GM21381 (cell line): Measurements from ENCODE around the gene OR7D4.
"Not testable (repeated sequence)": the region's sequence is repeated elsewhere in the genome, so short reads cannot be mapped to it uniquely, and the experiment has no call there.

ENCODE experiments used
- ATAC-seq: cut with Tn5 transposase; IDR thresholded peaks from one replicate; pipeline ENCODE4 v1.9.1; 2021; ENCODE audit warnings: mild to moderate bottlenecking, moderate library complexity; ENCODE audit not compliant: unreplicated experiment

The OR7D4 gene

GRCh38 chr19:9219489-9219888, at the start of gene OR7D4:
Gene OR7D4, minus strand, starts transcription at chr19:9219589. Its CDS starts 4,752 bp downstream, at chr19:9214837.
- no peak for ATAC-seq

DNA sequence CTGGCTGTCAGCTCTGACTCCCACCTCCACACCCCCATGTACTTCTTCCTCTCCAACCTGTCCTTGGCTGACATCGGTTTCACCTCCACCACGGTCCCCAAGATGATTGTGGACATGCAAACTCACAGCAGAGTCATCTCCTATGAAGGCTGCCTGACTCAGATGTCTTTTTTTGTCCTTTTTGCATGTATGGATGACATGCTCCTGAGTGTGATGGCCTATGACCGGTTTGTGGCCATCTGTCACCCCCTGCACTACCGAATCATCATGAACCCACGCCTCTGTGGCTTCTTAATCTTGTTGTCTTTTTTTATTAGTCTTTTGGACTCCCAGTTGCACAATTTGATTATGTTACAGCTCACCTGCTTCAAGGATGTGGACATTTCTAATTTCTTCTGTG, 31.8 kb upstream of the OR7D4 start:
- no peak for ATAC-seq

GRCh38 chr19:9250630-9251029, 31.2 kb upstream of the OR7D4 start, which contains the start of gene OR7E24:
Gene OR7E24, plus strand, starts transcription at chr19:9250930. Its CDS starts 114 bp downstream, at chr19:9251044.
- no peak for ATAC-seq

GRCh38 chr19:9205501-9206113, 13.8 kb downstream of the OR7D4 start:
- ATAC-seq = no peak

DNA sequence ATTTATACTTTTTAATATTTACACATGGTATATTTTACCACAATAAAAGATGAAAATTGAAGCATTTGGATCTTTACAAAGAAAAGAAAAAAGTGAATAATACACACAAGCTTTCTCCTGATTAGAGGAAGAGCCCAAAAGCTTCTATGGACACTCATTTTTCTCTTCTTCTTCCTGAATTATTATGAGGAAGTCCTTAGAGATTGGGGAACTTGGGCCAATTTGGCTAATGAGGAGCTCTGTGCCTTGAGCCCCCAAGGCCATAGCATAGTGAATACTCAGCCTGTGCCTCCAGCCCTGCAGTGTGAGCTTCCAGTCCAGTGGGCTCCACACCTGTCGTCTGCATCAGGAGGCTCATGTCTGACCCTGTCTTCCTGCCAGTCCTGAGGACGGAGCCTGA, 21.3 kb downstream of the OR7D4 start:
- ATAC-seq = not testable (repeated sequence)

GRCh38 chr19:9189535-9189934, 29.9 kb downstream of the OR7D4 start:
- no peak for ATAC-seq

GRCh38 chr19:9187191-9187590, 32.2 kb downstream of the OR7D4 start:
- no peak for ATAC-seq

DNA sequence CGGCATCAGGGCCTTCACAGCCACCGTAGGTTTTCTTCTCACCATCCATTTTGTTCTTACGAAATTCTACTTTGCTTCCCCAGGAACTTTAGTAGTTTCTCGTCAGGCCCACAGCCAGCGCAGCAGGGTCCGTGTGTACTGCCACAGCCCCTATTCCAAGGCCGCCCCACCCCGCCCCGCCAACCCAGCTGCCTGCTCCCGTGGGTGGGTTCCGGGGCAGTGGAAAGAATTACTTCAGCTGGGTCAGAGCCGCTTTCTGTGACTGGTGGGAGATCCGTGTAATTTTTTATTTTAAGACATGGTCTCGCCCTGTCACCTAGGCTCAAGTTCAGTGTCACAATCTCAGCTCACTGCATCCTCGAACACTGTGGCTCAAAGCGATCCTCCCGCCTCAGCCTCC, 36.4 kb downstream of the OR7D4 start:
- ATAC-seq = no peak

GRCh38 chr19:9178901-9179300, 40.5 kb downstream of the OR7D4 start, which contains the start of gene OR7D2:
Gene OR7D2, plus strand, starts transcription at chr19:9178979. Its CDS starts 6,803 bp downstream, at chr19:9185782.
- ATAC-seq = no peak

DNA sequence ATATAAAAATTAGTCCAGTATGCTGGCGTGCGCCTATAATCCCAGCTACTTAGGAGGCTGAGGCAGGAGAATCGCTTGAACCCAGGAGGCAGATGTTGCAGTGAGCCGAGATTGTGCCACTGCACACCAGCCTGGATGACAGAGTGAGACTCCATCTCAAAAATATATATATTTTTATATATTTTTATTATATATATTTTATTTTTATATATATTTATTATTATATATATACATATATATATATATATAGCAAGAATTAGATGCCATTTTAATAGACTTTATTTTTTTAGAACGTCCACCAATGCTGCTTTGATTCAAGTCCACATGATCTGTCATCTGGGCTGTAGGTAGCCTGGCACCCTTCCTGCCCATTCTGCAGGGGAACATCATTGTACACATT, 44.1 kb downstream of the OR7D4 start:
- no peak for ATAC-seq

DNA sequence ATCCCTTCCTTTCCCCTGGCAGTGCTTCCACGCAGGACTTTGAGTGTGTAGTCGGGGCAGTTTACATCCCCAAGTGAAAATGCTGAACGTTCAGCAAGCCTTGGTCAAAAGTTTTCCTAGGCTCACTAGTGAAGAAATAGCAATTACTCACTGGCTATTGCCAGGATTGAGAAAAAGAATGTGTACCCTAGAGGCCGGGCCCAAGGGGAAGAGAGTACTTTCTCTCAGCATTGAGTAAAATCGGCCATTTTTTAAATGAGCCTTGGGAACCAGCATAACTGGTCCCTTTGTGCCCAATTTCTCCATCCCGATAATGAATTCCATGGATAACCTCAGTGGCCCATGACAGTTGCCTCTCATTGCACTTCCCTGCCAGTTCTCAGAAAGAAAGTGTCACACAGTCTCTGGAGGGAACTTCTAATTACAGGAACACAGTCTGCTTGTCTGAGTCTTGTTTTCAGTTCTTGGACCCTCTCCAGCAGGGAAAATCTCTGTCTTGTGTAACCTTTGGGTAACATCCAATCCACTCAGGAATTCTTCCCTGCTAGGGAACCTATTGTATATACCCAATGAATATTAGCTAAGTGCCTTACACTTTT, 47.9 kb downstream of the OR7D4 start:
- no peak for ATAC-seq

GRCh38 chr19:9166846-9167245, 52.5 kb downstream of the OR7D4 start:
- ATAC-seq = no peak

- no peak for ATAC-seq
These were observed 54.1 kb downstream of the OR7D4 start for GRCh38 chr19:9165261-9165660.

DNA sequence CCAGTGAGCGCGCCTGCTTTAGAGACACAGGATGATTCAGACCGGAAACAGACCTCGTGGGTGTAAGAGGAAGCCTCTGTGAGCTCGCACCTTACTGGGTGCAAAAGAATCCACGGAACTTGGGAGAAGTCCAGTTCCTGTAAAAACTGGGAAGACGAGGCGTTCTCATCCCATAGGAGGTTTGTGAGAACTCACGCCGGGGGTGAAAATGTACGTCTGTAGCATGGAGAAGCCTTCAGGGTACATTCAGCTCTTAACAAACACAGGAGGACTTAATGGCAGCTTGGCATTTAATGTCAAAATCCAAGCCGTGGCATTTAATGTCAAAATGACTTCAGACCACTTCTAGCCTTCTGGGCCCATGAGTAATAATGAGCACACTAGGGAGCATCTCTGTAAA, 58.0 kb downstream of the OR7D4 start:
- ATAC-seq = no peak
